HG03432 (cell line): ENCODE results near the gene ADAMTS14.

ENCODE experiments used
- ATAC-seq: cut with Tn5 transposase; IDR thresholded peaks from one replicate; pipeline ENCODE4 v1.9.1; 2021; ENCODE audit warnings: mild to moderate bottlenecking, moderate library complexity; ENCODE audit not compliant: unreplicated experiment

Gene ADAMTS14

GRCh38 chr10:70806841-70807240, 134.5 kb downstream of the ADAMTS14 start:
- ATAC-seq, result no peak

- ATAC-seq, result no peak
These were observed 135.2 kb downstream of the ADAMTS14 start for GRCh38 chr10:70807556-70807955.

- ATAC-seq, result no peak
These were observed 136.8 kb downstream of the ADAMTS14 start for GRCh38 chr10:70809011-70809611.

GRCh38 chr10:70809726-70810125, 137.4 kb downstream of the ADAMTS14 start:
- no peak for ATAC-seq

- ATAC-seq, result no peak
These were observed 138.7 kb downstream of the ADAMTS14 start for GRCh38 chr10:70810967-70811366.

- no peak for ATAC-seq
These were observed 139.6 kb downstream of the ADAMTS14 start for GRCh38 chr10:70811881-70812280.
